ENCODE measurements around the gene RGS3. TPM values are rescaled to one million over a fixed set of nuclear protein-coding genes. Genes with fewer than 3 reads are reported as not detected.

The RGS3 gene
- total RNA-seq, 1 donor from 2014 or later, result 187 TPM

DNA sequence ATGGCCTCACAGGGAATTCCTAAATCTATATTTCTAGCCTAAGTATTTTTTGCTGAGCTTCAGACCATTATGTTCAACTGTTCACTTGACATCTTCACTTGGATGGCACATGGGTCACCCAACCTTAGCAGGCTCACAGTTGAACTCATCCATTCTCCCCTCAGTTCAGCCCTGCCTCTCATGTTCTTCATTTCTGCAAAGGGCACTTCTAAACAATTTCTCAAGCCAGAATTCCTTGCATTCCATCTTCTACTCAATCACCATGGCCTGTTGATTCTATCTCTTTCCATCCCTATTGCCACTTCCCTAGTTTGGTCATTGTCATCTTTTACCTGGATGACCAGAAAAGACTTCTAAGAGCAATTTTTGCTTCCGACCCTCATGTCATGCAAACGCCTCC, 7.3 kb upstream of the RGS3 start:
- H3K9me3 ChIP-seq (replicated peaks), result no peaks in the 10 kb centered on the region
- no peak overlapping the region for H3K4me3 ChIP-seq
- H3K36me3 ChIP-seq, result no peaks in the 10 kb centered on the region
- intact Hi-C loops (cut with micrococcal nuclease), result loop anchor here (10.0 kb wide), 1 partner anchor 49 kb away; no protein-coding TSS in a partner anchor
- H3K27ac ChIP-seq (replicated peaks), result peak overlapping the region; percentile 93
- no peak for DNase-seq
- peaks cover 38% of the 10 kb centered on the region for H3K4me1 ChIP-seq
- H3K27me3 ChIP-seq (ENCODE audit: low read depth), result no peaks in the 10 kb centered on the region
- no peak for TF ChIP-seq CTCF (IDR thresholded peaks at IDR 0.05; ENCODE audit: borderline replicate concordance)

- H3K27ac ChIP-seq (replicated peaks), result no peak overlapping the region
- intact Hi-C loops (cut with micrococcal nuclease), result no loop called here
- no peak for DNase-seq
Observed at GRCh38 chr9:113461285-113461684, 2.2 kb upstream of the RGS3 start.

DNA sequence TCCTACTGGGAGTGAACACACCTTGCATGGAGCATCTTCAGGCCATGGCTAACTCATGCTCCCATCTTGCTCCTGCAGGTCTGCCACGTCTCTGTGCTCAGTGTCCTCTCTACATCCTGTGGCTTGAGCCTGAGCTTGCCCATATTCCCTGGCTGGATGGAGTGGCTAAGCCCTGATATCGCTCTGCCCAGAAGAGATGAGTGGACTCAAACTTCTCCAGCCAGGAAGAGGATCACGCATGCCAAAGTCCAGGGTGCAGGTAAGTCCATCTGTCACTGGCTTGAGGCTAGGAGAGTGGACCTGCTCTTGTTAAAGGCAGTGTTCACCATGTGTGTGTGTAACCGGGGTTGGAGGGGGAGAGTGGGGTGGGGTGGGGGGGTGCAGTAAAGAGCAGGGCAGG, 1.6 kb upstream of the RGS3 start:
- Histone ChIP-seq H3K4me3 (no peak overlapping the region), H3K36me3 (no peaks in the 10 kb centered on the region), H3K4me1 (peaks cover 16% of the 10 kb centered on the region), H3K27ac (replicated peaks) (no peak overlapping the region), H3K9me3 (replicated peaks) (no peaks in the 10 kb centered on the region), H3K27me3 (ENCODE audit: low read depth) (peaks cover 12% of the 10 kb centered on the region)
- no peak for TF ChIP-seq CTCF (IDR thresholded peaks at IDR 0.05; ENCODE audit: borderline replicate concordance)
- intact Hi-C loops (cut with micrococcal nuclease), result no loop called here
- DNase-seq, result no peak

More at GRCh38 chr9:113461285-113461684, 2.2 kb upstream of the RGS3 start:
- no peak for TF ChIP-seq CTCF (IDR thresholded peaks at IDR 0.05; ENCODE audit: borderline replicate concordance)
- Histone ChIP-seq H3K4me1 (peaks cover 23% of the 10 kb centered on the region), H3K27me3 (ENCODE audit: low read depth) (peaks cover 12% of the 10 kb centered on the region), H3K9me3 (replicated peaks) (no peaks in the 10 kb centered on the region), H3K4me3 (no peak overlapping the region), H3K36me3 (no peaks in the 10 kb centered on the region)

GRCh38 chr9:113462781-113463286, 693 bp upstream of the RGS3 start:
- no peak overlapping the region for H3K4me3 ChIP-seq
- no peak for DNase-seq

GRCh38 chr9:113464286-113464660, 746 bp downstream of the RGS3 start:
- peak overlapping the region; percentile 70 for H3K4me3 ChIP-seq
- peaks cover 23% of the 10 kb centered on the region for H3K4me1 ChIP-seq
- TF ChIP-seq CTCF (IDR thresholded peaks at IDR 0.05; ENCODE audit: borderline replicate concordance), result no peak

More at GRCh38 chr9:113462781-113463286, 693 bp upstream of the RGS3 start:
- peaks cover 6% of the 10 kb centered on the region for H3K9me3 ChIP-seq (replicated peaks)
- H3K27me3 ChIP-seq (ENCODE audit: low read depth), result peaks cover 12% of the 10 kb centered on the region
- H3K36me3 ChIP-seq, result no peaks in the 10 kb centered on the region
- intact Hi-C loops (cut with micrococcal nuclease), result no loop called here
- peak overlapping the region; percentile 87 for H3K27ac ChIP-seq (replicated peaks)
- peaks cover 16% of the 10 kb centered on the region for H3K4me1 ChIP-seq
- TF ChIP-seq CTCF (IDR thresholded peaks at IDR 0.05; ENCODE audit: borderline replicate concordance), result no peak

More at GRCh38 chr9:113464286-113464660, 746 bp downstream of the RGS3 start:
- H3K9me3 ChIP-seq (replicated peaks), result peaks cover 6% of the 10 kb centered on the region
- no peaks in the 10 kb centered on the region for H3K36me3 ChIP-seq
- H3K27ac ChIP-seq (replicated peaks), result peak overlapping the region; percentile 87
- H3K27me3 ChIP-seq (ENCODE audit: low read depth), result peaks cover 12% of the 10 kb centered on the region
- intact Hi-C loops (cut with micrococcal nuclease), result no loop called here
- no peak for DNase-seq

Data from left ventricle myocardium inferior (tissue), 1 donor.